ENCODE measurements around the gene ZNF783.

DNA sequence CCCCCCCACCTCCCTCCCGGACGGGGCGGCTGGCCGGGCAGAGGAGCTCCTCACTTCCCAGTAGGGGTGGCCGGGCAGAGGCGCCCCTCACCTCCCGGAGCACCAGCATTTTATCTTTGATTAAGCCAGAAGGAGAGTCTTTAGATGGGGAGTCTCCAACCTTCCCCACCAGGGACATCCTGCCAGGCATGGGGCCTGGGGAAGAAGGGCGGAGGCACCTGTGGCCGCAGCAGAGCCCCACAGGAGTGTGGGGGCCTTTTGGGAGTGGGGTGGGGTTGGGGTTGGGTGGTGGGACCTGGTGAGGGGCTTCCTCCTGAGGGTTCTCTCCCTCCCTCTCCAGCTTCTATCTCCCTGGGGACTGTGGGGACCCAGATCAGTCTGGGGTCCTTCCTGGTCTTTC is 18.2 kb downstream of the ZNF783 start:
- no peak for TF ChIP-seq TCF12 (IDR thresholded peaks at IDR 0.05; ENCODE audit: low read depth, low read length)
- no peak for TF ChIP-seq EZH2 (IDR thresholded peaks at IDR 0.05; ENCODE audit: low read depth, low read length, severe bottlenecking)
- no peak for TF ChIP-seq BRCA1 (IDR thresholded peaks at IDR 0.05; ENCODE audit: low read depth, low read length)
- no peak for TF ChIP-seq POLR2AphosphoS5 (IDR thresholded peaks at IDR 0.05; ENCODE audit: low read depth, low read length)
- no peak for TF ChIP-seq POLR2A (IDR thresholded peaks at IDR 0.05; ENCODE audit: control extremely low read depth in 1 of 2, low read depth in 2 of 2, low read length in 2 of 2)
- TF ChIP-seq, protein P1, sequence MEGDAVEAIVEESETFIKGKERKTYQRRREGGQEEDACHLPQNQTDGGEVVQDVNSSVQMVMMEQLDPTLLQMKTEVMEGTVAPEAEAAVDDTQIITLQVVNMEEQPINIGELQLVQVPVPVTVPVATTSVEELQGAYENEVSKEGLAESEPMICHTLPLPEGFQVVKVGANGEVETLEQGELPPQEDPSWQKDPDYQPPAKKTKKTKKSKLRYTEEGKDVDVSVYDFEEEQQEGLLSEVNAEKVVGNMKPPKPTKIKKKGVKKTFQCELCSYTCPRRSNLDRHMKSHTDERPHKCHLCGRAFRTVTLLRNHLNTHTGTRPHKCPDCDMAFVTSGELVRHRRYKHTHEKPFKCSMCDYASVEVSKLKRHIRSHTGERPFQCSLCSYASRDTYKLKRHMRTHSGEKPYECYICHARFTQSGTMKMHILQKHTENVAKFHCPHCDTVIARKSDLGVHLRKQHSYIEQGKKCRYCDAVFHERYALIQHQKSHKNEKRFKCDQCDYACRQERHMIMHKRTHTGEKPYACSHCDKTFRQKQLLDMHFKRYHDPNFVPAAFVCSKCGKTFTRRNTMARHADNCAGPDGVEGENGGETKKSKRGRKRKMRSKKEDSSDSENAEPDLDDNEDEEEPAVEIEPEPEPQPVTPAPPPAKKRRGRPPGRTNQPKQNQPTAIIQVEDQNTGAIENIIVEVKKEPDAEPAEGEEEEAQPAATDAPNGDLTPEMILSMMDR (IDR thresholded peaks at IDR 0.05; ENCODE audit: control extremely low read depth in 1 of 3, insufficient read depth in 1 of 3, low read depth in 1 of 3, low read length in 3 of 3): no peak
- TF ChIP-seq, protein P2, sequence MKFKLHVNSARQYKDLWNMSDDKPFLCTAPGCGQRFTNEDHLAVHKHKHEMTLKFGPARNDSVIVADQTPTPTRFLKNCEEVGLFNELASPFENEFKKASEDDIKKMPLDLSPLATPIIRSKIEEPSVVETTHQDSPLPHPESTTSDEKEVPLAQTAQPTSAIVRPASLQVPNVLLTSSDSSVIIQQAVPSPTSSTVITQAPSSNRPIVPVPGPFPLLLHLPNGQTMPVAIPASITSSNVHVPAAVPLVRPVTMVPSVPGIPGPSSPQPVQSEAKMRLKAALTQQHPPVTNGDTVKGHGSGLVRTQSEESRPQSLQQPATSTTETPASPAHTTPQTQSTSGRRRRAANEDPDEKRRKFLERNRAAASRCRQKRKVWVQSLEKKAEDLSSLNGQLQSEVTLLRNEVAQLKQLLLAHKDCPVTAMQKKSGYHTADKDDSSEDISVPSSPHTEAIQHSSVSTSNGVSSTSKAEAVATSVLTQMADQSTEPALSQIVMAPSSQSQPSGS (IDR thresholded peaks at IDR 0.05; ENCODE audit: low read length): no peak
- no peak for TF ChIP-seq CEBPB (IDR thresholded peaks at IDR 0.05; ENCODE audit: low read depth, low read length)
- no peak for TF ChIP-seq SUZ12 (IDR thresholded peaks at IDR 0.05; ENCODE audit: low read length)
- no peak for TF ChIP-seq BCL11A (IDR thresholded peaks at IDR 0.05; ENCODE audit: low read depth in 2 of 2, low read length in 2 of 2)
- no peak for TF ChIP-seq EGR1 (IDR thresholded peaks at IDR 0.05; ENCODE audit: borderline replicate concordance, low read depth, low read length)
- TF ChIP-seq SP1 (IDR thresholded peaks at IDR 0.05; ENCODE audit: low read depth, low read length): no peak

Measured in H1 (cell line).